SH-SY5Y (cell line): Measurements from ENCODE around the gene CYB5A.

Experiments
- GATA2 ChIP-seq: IDR thresholded peaks from 2 replicates; pipeline ENCODE4 v1.6.1; 2011; ENCODE audit warnings: mild to moderate bottlenecking, low read depth, low read length
- GATA3 ChIP-seq: IDR thresholded peaks from 2 replicates; pipeline ENCODE4 v1.6.1; 2011; ENCODE audit warnings: low read depth, mild to moderate bottlenecking, low read length, moderate library complexity

The CYB5A gene

GRCh38 chr18:74273394-74273793, 18.4 kb downstream of the CYB5A start:
- TF ChIP-seq GATA3 (no peak), GATA2 (no peak)

GRCh38 chr18:74271635-74272034, 20.1 kb downstream of the CYB5A start:
- TF ChIP-seq GATA3 (no peak), GATA2 (no peak)

- TF ChIP-seq GATA2 (peak; percentile 88), GATA3 (peak; percentile 30; the same call in 1 of the 2 replicates)
These were observed 22.7 kb downstream of the CYB5A start for GRCh38 chr18:74268933-74269620.

GRCh38 chr18:74268175-74268574, 23.6 kb downstream of the CYB5A start:
- TF ChIP-seq GATA2: no peak
- no peak for TF ChIP-seq GATA3

GRCh38 chr18:74266161-74266560, 25.6 kb downstream of the CYB5A start:
- TF ChIP-seq GATA3: no peak
- no peak for TF ChIP-seq GATA2

- no peak for TF ChIP-seq GATA2
These were observed 26.1 kb downstream of the CYB5A start for GRCh38 chr18:74265546-74266098.

- TF ChIP-seq GATA2 (no peak), GATA3 (no peak)
These were observed 27.3 kb downstream of the CYB5A start for GRCh38 chr18:74264303-74265020.

- no peak for TF ChIP-seq GATA3
- TF ChIP-seq GATA2: no peak
These were observed 30.6 kb downstream of the CYB5A start for GRCh38 chr18:74261053-74261713.

GRCh38 chr18:74259347-74259746, 32.4 kb downstream of the CYB5A start:
- TF ChIP-seq GATA2 (no peak), GATA3 (no peak)

GRCh38 chr18:74257083-74257482, 34.7 kb downstream of the CYB5A start:
- TF ChIP-seq GATA3: no peak
- no peak for TF ChIP-seq GATA2

- TF ChIP-seq GATA2: peak; percentile 79
- peak; percentile 51; the same call in 1 of the 2 replicates for TF ChIP-seq GATA3
These were observed 35.6 kb downstream of the CYB5A start for GRCh38 chr18:74256190-74256589.

- no peak for TF ChIP-seq GATA3
- no peak for TF ChIP-seq GATA2
These were observed 36.6 kb downstream of the CYB5A start for GRCh38 chr18:74255131-74255616.

GRCh38 chr18:74252039-74252395, 39.7 kb downstream of the CYB5A start:
- no peak for TF ChIP-seq GATA2
- TF ChIP-seq GATA3: no peak

- TF ChIP-seq GATA2: no peak
- TF ChIP-seq GATA3: no peak
These were observed 40.3 kb downstream of the CYB5A start for GRCh38 chr18:74251297-74252038.
